ENCODE measurements around the gene CFAP54.
"Not testable (repeated sequence)": the region's sequence is repeated elsewhere in the genome, so short reads cannot be mapped to it uniquely, and the experiment has no call there.

CFAP54 gene

GRCh38 chr12:96720363-96720705 lies 231.0 kb downstream of the CFAP54 start:
- DNase-seq (ENCODE audit: insufficient read length), result peak; percentile 12
- no peak for TF ChIP-seq POLR2AphosphoS5 (IDR thresholded peaks at IDR 0.05; ENCODE audit: low read depth, low read length)
- TF ChIP-seq TAF1 (IDR thresholded peaks at IDR 0.05; ENCODE audit: borderline replicate concordance, low read depth, low read length), result no peak
- TF ChIP-seq POLR2A (IDR thresholded peaks at IDR 0.05; ENCODE audit: low read depth, low read length), result no peak
- FAIRE-seq, result no peak

GRCh38 chr12:96729466-96729865 lies 240.1 kb downstream of the CFAP54 start:
- FAIRE-seq; DNase-seq (ENCODE audit: insufficient read length): not testable (repeated sequence)

GRCh38 chr12:96729886-96730285 lies 240.5 kb downstream of the CFAP54 start:
- no peak for FAIRE-seq
- TF ChIP-seq POLR2A (IDR thresholded peaks at IDR 0.05; ENCODE audit: low read depth, low read length), result no peak
- TF ChIP-seq POLR2AphosphoS5 (IDR thresholded peaks at IDR 0.05; ENCODE audit: low read depth, low read length), result no peak
- no peak for TF ChIP-seq TAF1 (IDR thresholded peaks at IDR 0.05; ENCODE audit: borderline replicate concordance, low read depth, low read length)
- DNase-seq (ENCODE audit: insufficient read length), result no peak

GRCh38 chr12:96743606-96744005 lies 254.2 kb downstream of the CFAP54 start:
- FAIRE-seq (no peak), DNase-seq (ENCODE audit: insufficient read length) (no peak)
- TF ChIP-seq POLR2AphosphoS5 (IDR thresholded peaks at IDR 0.05; ENCODE audit: low read depth, low read length), result no peak

- FAIRE-seq, result no peak
- TF ChIP-seq TAF1 (IDR thresholded peaks at IDR 0.05; ENCODE audit: borderline replicate concordance, low read depth, low read length) (no peak), POLR2A (IDR thresholded peaks at IDR 0.05; ENCODE audit: low read depth, low read length) (no peak), POLR2AphosphoS5 (IDR thresholded peaks at IDR 0.05; ENCODE audit: low read depth, low read length) (no peak)
- no peak for DNase-seq (ENCODE audit: insufficient read length)
Measured at GRCh38 chr12:96749999-96750398, 260.6 kb downstream of the CFAP54 start.

- no peak for FAIRE-seq
- TF ChIP-seq POLR2A (IDR thresholded peaks at IDR 0.05; ENCODE audit: low read depth, low read length) (no peak), POLR2AphosphoS5 (IDR thresholded peaks at IDR 0.05; ENCODE audit: low read depth, low read length) (no peak), TAF1 (IDR thresholded peaks at IDR 0.05; ENCODE audit: borderline replicate concordance, low read depth, low read length) (no peak)
- no peak for DNase-seq (ENCODE audit: insufficient read length)
Measured at GRCh38 chr12:96751626-96752025, 262.2 kb downstream of the CFAP54 start.

GRCh38 chr12:96752211-96752610 lies 262.8 kb downstream of the CFAP54 start:
- FAIRE-seq, result no peak
- TF ChIP-seq POLR2AphosphoS5 (IDR thresholded peaks at IDR 0.05; ENCODE audit: low read depth, low read length) (no peak), POLR2A (IDR thresholded peaks at IDR 0.05; ENCODE audit: low read depth, low read length) (no peak), TAF1 (IDR thresholded peaks at IDR 0.05; ENCODE audit: borderline replicate concordance, low read depth, low read length) (no peak)

GRCh38 chr12:96766232-96766631 lies 276.9 kb downstream of the CFAP54 start:
- FAIRE-seq, result no peak
- no peak for TF ChIP-seq POLR2A (IDR thresholded peaks at IDR 0.05; ENCODE audit: low read depth, low read length)
- no peak for DNase-seq (ENCODE audit: insufficient read length)

More at GRCh38 chr12:96752211-96752610, 262.8 kb downstream of the CFAP54 start:
- DNase-seq (ENCODE audit: insufficient read length), result no peak

- TF ChIP-seq TAF1 (IDR thresholded peaks at IDR 0.05; ENCODE audit: borderline replicate concordance, low read depth, low read length) (no peak), POLR2AphosphoS5 (IDR thresholded peaks at IDR 0.05; ENCODE audit: low read depth, low read length) (no peak), POLR2A (IDR thresholded peaks at IDR 0.05; ENCODE audit: low read depth, low read length) (no peak)
- FAIRE-seq, result no peak
- no peak for DNase-seq (ENCODE audit: insufficient read length)
Measured at GRCh38 chr12:96769400-96769799, 280.0 kb downstream of the CFAP54 start.

GRCh38 chr12:96770219-96771102 lies 281.1 kb downstream of the CFAP54 start:
- no peak for FAIRE-seq
- TF ChIP-seq TAF1 (IDR thresholded peaks at IDR 0.05; ENCODE audit: borderline replicate concordance, low read depth, low read length), result no peak
- TF ChIP-seq POLR2AphosphoS5 (IDR thresholded peaks at IDR 0.05; ENCODE audit: low read depth, low read length), result no peak
- no peak for DNase-seq (ENCODE audit: insufficient read length)

- DNase-seq (ENCODE audit: insufficient read length) (no peak), FAIRE-seq (no peak)
- TF ChIP-seq TAF1 (IDR thresholded peaks at IDR 0.05; ENCODE audit: borderline replicate concordance, low read depth, low read length) (no peak), POLR2AphosphoS5 (IDR thresholded peaks at IDR 0.05; ENCODE audit: low read depth, low read length) (no peak), POLR2A (IDR thresholded peaks at IDR 0.05; ENCODE audit: low read depth, low read length) (no peak)
Measured at GRCh38 chr12:96773031-96773430, 283.7 kb downstream of the CFAP54 start.

GRCh38 chr12:96774496-96775256 lies 285.3 kb downstream of the CFAP54 start:
- FAIRE-seq (no peak), DNase-seq (ENCODE audit: insufficient read length) (no peak)
- no peak for TF ChIP-seq TAF1 (IDR thresholded peaks at IDR 0.05; ENCODE audit: borderline replicate concordance, low read depth, low read length)
- TF ChIP-seq POLR2A (IDR thresholded peaks at IDR 0.05; ENCODE audit: low read depth, low read length), result no peak
- TF ChIP-seq POLR2AphosphoS5 (IDR thresholded peaks at IDR 0.05; ENCODE audit: low read depth, low read length), result no peak
